Stimulated activated CD4-positive, alpha-beta T cell treated with anti-CD3 and anti-CD28 coated beads, Interleukin-15, amount 100 ng/mL, for 48 hours (primary cell): ENCODE measurements around the gene TSHZ2.
A peak's percentile ranks its signal among the peaks of the same experiment; 100 is the strongest.

Source experiments
- DNase-seq, 2 donors: peaks; one replicate each; pipeline ENCODE4 v3.0.0-alpha.2; 2020; ENCODE audit warnings: low read depth in 2 of 2

TSHZ2 gene

DNA sequence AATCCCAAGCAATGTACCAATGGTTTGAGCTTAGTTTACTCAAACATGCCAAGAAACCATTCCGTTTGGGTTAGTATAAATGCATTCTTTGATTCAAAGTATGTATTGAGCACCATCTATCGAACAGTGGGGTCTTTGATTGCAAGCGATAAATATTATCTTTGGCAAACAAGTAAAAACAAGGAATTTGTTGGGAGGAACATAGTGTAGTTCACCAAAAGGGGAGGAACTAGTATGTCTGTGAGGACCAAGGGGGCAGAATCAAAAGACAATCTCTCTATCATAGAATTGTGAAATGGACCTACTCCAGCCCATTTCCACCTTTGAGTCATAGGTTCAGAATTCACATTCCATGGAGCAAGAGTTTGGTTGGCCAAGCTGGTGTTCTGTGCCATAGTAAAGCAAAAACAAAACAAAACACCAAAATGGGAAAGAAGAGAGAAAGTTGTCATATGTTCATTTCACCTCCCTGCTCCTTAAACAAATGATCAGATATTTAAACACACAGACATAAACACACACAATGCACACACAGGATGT, 266.0 kb downstream of the TSHZ2 start:
- no peak for DNase-seq

DNA sequence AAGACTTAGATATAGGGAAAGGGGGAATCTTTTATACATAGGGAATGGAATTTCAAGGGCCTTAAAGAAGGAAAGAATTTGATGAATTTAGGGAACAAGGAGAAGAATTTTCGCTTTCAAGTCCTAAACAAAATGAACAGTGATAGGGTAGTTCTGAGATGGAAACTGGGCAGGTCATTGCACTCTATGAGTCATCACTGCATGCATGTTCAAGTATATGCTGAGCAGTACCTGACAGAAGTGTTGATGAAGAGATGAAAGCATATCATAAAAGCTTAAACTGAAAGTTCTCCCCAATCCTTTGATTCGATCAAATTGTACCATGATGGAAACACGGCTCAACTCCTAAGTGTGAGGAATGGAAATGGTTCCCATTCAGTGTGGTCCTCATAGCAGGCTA, 271.0 kb downstream of the TSHZ2 start:
- no peak for DNase-seq

DNA sequence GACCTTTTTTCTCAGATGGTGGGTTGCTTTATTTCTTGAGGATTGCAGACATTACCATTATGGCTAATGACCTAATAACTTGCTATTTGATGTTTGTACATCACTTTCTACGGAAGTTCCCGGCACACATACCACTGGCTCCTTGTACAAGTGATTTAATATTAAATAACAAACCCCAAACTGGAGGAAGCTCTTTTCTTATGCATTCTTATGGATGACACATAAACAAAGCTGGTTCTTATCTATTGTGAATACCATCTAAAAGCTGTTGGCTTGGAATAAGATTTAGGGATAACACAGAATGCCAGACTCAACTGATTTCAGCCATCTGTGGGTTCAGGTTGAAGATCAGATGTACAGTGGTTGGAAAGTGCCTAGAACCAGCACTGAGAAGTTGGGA, 272.6 kb downstream of the TSHZ2 start:
- DNase-seq = no peak

DNA sequence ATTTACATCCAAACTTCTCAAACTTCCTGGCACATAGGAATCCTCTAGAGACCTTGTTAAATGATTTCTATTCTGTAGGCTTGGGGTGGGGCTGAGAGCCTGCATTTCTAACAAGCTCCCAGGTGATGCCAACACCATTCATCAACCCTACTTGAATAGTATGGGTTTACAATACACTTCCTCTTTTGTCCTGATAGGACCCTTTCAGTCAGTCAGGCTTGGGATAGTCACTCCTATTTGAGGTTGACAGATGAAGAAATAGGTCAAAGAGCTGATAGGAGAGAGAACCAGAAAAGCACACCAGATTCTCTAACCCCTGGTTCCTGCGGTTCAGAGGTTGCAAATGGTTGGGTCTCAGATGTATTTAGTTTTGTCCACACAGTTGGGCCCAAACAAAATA, 273.4 kb downstream of the TSHZ2 start:
- no peak for DNase-seq

DNA sequence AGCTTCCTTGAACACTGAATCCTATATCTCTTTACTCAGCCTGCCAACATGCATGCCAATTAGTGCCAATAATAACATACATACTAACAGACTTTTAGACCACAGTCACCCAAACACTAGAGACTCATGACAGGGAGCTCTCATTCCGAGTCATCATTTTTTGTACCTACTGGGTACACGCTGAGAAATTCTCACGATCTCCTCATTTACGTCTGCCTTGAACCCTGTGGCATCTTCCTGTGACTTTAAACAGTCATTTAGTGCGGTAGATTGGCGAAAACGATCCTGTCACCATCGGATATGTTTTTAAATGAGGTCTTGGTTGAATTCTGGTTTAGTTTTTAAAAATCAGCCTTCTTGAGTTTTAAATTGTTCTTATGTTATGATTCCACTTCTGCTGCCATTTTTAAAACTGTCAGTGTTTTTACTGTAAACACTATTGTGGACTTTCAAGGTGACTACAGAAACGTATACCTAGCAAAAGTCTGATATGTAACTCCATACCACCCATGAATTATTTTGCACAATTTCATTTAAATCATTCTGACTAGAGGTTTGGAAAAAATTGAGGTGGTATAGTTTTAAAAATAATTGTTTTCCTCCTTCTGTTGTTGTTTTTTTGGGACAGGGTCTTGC, 275.4 kb downstream of the TSHZ2 start:
- no peak for DNase-seq

DNA sequence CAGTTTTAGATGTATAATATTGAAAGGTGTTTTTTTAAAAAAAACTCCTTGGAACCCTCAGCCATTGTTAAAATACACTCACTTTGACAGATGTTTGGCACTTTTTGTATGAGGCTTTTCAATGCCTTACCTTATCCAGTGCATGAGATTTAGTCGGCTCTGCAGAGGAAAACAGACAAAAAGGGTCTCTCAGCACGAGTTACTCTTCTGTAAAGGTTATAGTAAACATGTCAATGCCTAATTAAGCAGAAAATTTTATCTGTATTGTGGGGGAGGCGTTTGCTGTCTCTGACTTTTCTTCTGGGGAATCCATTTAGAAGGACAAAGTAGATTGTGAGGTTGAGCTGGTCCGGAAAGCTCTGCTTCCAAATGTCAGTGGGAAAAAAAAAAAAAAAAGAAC, 278.3 kb downstream of the TSHZ2 start:
- DNase-seq = no peak

DNA sequence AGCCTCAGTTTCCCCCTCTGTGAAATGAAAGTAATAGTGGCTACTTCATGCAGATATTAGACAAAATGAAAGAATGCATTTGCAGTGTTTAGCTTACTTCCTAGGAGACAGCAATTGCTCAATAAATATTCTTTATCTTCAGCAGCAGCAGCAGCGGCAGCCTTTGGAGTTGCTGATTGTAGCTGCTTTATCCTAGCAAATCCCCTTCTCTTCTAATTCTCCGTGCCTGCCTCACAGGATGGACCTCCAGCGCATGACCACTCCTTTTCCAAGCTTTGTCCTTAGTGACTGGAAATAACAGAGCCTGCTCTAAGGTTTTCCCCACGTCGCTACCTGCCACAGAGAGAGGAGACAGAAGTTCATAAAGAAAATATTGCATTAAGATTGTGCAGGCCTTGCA, 279.8 kb downstream of the TSHZ2 start:
- no peak for DNase-seq

DNA sequence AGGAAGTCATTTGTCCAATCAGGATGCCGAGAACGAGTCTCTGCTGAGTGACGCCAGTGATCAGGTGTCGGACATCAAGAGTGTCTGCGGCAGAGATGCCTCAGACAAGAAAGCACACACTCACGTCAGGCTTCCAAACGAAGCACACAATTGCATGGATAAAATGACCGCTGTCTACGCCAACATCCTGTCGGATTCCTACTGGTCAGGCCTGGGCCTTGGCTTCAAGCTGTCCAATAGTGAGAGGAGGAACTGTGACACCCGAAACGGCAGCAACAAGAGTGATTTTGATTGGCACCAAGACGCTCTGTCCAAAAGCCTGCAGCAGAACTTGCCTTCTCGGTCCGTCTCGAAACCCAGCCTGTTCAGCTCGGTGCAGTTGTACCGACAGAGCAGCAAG, 281.5 kb downstream of the TSHZ2 start:
- DNase-seq = no peak

DNA sequence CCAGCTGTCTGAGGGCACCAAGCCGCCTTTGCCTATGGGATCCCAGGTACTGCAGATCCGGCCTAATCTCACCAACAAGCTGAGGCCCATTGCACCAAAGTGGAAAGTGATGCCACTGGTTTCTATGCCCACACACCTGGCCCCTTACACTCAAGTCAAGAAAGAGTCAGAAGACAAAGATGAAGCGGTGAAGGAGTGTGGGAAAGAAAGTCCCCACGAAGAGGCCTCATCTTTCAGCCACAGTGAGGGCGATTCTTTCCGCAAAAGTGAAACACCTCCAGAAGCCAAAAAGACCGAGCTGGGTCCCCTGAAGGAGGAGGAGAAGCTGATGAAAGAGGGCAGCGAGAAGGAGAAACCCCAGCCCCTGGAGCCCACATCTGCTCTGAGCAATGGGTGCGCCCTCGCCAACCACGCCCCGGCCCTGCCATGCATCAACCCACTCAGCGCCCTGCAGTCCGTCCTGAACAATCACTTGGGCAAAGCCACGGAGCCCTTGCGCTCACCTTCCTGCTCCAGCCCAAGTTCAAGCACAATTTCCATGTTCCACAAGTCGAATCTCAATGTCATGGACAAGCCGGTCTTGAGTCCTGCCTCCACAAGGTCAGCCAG, 283.0 kb downstream of the TSHZ2 start:
- DNase-seq = peak; percentile 2 to 14

DNA sequence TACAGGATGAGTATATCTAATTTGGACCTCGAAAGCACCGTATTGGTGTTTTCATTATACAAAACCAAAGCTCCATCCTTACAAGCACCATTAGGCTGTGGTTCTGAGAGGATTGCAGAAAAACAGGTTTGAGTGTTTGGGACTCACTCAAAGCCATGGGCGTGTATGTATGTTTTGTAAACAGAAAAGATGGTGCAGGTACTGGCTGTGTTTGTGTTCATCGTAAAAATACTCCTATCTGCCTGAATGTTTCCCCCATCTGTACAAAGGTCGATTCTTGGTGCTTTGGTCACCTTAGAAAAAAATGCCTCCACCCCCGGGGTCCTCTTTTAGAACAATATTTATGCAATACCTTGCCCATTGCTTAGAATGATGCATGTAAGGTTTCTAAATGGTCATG, 286.6 kb downstream of the TSHZ2 start:
- DNase-seq = no peak

DNA sequence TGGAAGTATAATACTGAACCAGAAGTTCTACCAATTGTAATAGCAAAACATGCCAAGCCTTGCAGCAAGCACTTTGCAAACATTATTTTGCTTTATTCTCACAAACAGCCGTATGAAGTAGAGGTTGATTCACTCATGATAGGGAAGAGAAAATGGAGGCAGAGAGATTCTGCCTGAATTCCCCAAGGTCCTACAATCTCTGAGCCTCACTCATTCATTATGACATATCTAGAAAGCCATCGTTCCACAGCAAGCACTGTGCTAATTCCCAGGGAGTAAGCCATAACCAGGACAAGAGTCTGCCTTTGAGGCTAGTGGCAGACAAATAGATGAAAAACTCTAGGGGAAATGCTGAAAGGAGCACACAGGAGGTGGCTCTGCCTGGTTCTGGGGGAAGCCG, 288.0 kb downstream of the TSHZ2 start:
- no peak for DNase-seq

DNA sequence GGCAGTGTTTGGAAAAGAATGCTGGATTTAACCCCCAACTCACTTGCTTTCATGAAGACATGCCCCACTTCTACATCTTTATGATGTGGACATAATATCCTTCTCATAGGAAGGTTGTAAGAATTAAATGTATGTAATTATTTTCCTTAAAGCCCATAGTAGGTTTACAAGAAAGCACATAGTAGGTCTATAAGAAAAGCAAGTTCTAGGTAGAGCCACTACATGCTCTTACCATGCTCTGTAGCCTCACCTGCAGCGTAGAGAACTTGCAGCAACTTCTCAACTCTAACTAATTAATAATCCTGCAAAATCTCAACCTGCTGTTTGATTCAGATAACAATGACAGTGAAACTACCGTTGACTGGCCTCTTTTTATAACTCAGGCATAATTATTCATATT, 288.4 kb downstream of the TSHZ2 start:
- no peak for DNase-seq

DNA sequence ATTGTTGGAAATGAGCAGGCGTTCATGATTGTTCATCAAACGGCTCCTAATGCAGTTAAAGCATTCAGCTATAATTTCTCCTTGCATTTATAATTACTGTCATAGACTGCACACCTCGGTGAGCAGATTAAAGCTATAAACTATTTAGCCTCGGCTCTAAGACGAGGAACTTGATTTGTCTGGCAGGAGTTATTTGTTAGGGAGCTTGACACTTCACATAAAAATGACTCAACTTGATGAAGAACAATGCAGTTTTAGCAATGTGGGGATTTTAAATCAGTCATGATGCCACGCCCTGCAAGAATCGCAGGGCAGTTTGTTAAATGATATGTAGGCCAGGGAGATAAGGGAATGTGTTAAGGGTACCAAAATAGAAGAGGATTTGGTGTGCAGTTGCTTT, 290.2 kb downstream of the TSHZ2 start:
- DNase-seq = no peak

DNA sequence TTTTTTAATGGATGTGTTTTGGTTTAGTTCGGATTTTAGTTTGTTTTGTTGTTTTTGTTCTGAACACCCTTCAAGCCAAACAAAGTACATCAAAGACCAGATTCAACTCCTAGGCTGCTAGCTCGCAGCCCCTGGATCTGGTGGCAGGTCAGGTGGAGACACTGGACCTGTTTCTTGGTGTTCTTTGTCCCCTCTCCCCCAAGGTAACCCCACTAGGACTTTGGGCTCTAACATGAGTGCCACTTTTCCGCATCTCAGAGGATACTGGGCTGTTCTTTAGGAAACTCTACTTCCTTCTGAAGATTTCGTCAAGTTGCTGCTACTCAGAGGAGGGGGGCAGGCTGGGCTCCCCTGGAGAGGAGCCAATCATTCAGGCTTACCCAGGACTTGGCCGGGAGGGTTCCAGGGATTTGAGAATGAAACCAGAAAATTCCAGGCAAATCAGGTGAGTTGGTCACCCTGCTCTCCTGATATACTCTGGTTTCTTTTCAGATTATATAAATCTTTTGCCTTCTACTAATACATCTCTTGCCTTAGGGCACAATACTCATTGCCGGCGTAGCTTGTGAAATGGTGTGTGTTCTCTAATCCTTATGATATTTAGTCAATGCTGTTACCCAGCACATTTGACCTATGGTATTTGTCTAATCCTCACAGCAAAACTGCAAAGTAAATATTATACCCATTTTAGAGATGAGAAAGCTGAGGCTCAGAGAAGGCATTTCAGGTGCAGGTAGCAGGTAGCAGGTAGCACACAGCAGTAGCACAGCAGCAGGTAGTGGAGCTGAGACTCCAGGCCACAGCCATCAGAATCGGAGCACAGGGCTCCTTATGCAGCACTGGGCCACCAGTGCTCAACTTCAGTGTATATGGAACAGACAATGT, 291.6 kb downstream of the TSHZ2 start:
- no peak for DNase-seq

DNA sequence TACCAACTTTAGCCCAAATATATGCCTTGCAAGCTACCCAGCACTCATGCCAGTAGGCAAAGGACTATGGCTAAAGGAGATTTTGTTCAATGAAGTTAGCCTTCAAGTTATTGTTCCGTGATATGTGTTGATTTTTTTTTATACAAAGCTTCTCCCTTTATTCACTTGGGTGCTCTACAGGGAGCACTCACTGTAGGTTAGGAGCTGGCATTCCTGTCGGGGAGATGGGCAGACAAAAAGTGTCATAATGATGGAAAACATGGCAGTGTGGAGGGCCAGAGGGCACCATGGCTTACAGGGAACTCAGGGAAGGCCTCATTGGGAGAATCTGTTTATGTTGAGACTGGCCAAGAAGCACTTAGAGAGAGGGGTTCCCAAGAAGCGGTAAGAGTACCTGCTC, 292.4 kb downstream of the TSHZ2 start:
- DNase-seq = no peak

DNA sequence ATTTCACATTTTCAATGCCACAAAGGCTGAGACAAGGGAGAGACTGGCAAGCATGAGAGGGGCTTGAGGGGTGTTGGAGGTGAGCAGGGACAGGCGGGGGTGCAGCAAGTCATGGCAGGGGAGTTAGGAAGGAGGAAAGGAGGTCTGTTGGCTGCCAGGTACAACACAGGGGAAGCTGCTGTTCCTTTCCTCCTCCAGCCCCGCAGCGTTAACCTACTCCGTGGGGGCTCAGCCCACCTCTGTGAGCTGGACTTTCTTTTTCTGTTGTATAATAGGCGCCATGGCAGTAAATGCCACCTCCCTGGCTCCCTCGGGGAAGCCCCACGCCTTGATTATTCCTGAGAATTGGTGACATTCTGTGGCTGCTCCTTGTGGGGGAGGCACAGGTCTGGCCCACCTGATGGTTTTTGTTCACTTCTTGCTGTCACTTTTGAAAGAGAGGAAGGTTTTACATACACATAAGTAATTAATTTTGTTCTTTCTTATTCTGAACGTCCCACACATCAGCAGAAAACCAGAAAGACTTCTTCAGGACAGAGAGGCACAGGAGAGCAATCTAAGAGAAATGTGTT, 293.2 kb downstream of the TSHZ2 start:
- DNase-seq = no peak

DNA sequence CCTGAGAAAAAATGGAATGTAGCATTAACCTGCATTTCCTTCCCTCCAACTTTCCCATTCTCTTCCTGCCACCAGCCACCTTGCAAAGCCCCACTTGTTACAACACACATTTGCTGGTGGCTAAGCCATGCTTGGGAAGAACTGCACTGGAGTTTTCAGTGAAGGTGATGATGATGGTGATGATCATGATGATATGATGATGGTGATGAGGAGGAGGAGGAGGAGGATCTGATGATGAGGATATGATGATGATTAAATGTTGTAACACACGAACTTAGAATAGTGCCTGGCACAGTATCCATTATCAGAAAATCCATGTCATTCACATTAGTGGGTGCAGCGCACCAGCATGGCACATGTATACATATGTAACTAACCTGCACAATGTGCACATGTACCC, 297.2 kb downstream of the TSHZ2 start:
- no peak for DNase-seq

DNA sequence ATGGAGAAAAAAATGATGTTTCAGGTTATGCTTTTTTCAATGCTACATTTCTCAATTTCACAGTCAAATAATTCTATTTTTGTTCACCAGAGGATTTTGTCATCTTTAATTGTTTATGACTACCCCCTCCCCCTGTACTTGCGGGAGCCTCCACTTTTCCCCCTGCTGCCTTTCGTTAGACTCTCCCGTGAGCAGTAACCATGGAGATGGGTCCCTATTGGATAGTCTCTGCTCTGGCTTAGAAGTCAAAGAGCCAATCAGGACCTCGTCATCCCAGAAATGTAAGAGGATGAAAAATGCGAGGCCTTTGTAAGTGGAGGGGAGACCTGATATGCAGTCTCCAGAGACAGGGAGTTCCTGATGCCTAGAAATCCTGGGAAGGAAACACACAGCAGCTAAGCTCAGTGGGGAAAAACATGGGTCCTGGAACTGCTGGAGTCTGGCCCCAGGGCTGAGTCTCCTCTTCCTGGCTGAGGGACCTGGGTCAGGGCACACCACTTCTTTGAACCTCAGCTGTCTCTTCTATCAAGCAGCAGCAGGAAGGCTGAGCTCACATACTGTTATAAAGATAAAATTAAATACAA, 298.7 kb downstream of the TSHZ2 start:
- DNase-seq = no peak

DNA sequence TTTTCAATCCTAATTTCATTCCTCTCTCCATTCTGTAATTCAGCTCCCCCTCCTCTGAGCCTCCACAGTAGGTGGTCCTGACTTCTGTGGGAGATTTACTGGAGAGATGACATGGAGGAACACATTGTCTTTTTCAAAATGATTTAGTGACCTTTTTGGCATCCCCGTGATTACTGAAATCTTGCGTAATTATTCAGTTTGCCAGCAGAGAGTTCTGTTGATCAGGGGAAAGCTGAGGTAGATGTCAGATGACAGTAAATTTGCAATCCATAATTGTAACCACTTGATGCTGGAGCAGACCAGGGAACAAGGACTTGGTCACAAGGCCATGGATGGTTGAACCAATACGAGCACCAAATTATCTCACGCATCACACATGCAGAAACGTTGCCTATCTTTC, 302.2 kb downstream of the TSHZ2 start:
- no peak for DNase-seq

DNA sequence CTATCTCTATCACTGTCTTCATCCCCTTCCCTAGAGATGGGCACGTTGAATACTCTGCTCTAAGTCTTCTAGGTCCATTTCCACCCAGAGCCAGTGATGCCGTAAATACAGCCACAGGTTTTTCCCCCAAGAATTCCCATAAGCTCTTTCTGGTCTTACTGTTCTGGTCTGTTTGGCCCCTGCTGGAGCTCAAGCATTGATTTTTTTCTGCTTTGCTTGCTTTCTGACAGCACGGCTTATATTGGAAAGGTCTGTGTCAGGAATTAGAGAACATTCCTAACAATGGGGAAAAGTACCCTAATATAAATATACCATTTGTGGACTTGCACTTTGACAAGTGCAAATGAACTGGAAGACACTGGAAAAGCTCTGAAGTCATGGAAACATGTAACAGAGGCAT, 302.6 kb downstream of the TSHZ2 start:
- DNase-seq = no peak

DNA sequence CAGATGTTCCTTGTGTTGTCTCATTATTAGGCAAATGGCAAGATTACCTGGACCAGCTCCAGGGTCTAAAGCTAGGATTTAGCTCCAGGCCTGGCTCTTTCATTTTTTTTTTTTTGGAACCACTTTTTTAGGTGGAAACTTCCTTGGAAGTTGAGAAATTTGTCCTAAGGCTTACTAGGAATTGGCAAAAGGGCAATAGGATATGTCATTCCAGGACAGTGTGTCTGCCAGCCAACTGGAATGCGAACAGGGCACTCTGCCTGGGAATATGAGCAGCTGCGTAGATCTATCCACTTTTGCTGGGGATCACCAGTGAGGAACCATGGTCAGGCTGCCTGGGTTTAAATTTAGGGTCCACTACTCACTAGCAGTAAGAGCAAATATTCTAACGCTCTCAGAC, 304.0 kb downstream of the TSHZ2 start:
- no peak for DNase-seq

DNA sequence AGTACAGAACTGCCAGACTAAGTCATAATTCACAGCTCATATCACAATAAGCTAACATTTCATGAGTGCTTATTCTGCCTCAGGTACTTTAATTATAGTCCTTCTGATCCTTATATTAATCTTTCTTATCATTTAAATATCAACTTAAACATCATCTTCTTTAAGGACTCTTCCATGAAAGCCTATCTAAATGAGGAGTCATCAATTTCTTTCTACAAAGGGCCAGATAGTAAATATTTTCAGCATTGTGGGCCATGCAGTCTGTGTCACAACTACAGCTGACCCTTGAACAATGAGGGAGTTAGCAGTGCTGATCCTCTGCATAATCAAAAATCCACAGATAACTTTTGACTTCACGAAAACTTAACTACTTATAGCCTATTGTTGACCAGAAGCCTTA, 306.4 kb downstream of the TSHZ2 start:
- no peak for DNase-seq
